HG03103 (cell line): ENCODE measurements around the gene LIMCH1.
"Not testable (repeated sequence)": the region's sequence is repeated elsewhere in the genome, so short reads cannot be mapped to it uniquely, and the experiment has no call there.

ENCODE experiments used
- ATAC-seq: cut with Tn5 transposase; IDR thresholded peaks from one replicate; pipeline ENCODE4 v1.9.1; 2021; ENCODE audit warnings: low read depth; ENCODE audit not compliant: unreplicated experiment

LIMCH1 gene

GRCh38 chr4:41635441-41635840 is 97.5 kb downstream of the LIMCH1 start:
- ATAC-seq = no peak

- ATAC-seq = no peak
These were observed 100.2 kb downstream of the LIMCH1 start for GRCh38 chr4:41638203-41638602.

- no peak for ATAC-seq
These were observed 100.9 kb downstream of the LIMCH1 start for GRCh38 chr4:41638866-41639265.

DNA sequence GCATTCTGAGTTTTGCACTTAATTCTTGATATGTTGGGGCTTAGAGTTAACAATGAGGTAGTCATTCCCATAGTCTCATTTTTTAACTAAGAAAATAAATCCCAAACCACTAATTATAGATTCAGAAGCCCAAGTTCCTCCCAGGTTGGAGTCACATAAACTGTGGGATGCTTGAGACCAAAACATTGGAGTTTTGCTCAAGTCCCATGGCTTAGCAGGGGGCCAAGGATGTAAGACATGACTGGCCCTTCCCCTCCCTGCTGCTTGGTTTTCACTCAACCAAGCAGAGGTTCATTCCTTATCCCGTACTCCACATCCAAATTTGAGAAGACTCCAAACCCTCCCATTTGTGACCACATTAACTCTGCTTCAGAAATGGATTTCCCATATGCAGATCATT is 101.3 kb downstream of the LIMCH1 start:
- ATAC-seq = no peak

GRCh38 chr4:41640906-41641305 is 102.9 kb downstream of the LIMCH1 start:
- ATAC-seq = no peak

DNA sequence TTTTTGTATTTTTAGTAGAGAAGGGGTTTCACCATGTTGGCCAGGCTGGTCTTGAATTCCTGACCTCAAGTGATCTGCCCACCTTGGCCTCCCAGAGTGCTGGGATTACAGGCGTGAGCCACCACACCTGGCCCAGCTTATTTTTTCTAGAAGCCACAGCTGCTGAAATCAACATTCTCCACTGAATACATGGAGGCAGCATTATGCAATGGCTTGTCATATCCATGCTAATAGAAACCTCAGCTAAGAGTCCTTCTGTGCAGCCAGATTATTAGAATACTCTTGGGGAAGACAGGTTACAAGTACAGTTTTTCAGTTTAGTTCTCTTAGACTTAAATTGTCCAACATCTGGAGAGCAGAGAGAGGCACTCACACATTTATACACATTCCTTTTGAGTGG is 104.8 kb downstream of the LIMCH1 start:
- not testable (repeated sequence) for ATAC-seq

- no peak for ATAC-seq
These were observed 105.4 kb downstream of the LIMCH1 start for GRCh38 chr4:41643331-41643730.

DNA sequence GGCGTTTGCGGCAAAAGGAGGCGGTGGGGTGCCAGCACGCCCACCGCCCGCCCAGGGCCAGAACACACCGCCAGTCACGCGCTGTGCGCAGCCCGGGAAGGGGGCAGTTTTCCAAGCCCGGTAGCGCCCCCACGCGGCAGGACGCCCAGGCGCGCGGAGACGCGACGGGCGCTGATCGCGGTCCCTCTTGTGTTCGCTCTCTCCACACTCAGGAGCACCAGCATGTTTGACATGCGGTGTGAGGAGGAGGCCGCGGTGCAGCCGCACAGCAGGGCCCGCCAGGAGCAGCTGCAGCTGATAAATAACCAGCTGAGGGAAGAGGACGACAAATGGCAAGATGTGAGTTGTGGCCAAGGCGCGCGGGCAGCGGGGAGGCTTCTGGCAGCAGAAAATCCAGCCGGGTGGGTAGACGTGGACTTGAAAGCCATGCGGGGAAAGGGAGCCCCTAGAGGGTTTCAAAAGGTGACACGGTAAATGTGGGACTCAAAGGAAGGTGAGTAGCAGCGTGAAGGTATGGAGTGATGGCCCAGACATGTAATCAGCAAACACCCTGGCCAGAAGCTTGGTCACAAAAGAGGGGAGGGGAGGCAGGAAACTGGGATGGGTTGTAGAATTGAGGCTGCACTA is 106.4 kb downstream of the LIMCH1 start:
- ATAC-seq = no peak

- ATAC-seq = no peak
These were observed 106.9 kb downstream of the LIMCH1 start for GRCh38 chr4:41644915-41645295.

GRCh38 chr4:41645728-41646390 is 107.9 kb downstream of the LIMCH1 start:
- ATAC-seq = no peak

GRCh38 chr4:41646862-41647261 is 108.9 kb downstream of the LIMCH1 start:
- ATAC-seq = no peak

DNA sequence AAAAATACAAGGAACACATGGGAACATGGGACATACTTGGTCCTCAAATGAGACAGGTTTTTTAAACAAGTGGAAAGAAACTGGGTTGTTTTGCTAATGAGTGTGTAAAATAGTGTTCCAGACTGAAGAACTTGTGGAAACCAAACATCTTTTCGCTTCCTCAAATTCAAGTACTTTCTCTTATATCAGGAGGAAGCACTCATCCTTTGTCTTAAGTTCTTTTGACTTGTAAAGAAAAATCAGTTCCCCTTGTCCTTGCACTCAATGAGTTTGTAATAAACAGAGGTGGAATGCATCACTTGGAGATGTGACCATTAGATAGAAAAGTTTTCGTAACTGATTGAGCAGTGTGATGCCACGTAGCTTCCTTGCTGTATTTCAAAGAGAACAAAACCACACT is 109.4 kb downstream of the LIMCH1 start:
- no peak for ATAC-seq

- ATAC-seq = not testable (repeated sequence)
These were observed 113.2 kb downstream of the LIMCH1 start for GRCh38 chr4:41651150-41651549.

DNA sequence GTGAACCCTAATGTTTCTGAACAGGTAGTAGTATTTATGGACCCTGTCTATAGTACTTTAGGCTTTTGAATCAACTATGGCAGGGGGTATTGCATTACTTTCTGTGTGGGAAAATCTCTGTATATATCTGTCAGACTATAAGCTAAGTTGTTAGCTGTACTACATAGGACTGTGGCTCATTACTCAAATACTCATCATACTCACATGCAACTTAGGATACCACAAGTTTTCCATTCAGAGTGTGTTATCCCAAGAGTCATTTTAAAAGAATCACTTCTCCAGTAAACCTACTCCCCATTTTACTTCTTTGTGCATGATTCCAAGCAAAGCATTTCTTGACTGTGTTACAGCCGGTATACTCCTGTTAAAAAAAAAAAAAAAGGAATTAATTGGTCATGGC is 115.0 kb downstream of the LIMCH1 start:
- no peak for ATAC-seq

GRCh38 chr4:41653523-41653922 is 115.6 kb downstream of the LIMCH1 start:
- no peak for ATAC-seq

GRCh38 chr4:41655177-41655576 is 117.2 kb downstream of the LIMCH1 start:
- no peak for ATAC-seq

GRCh38 chr4:41656106-41656505 is 118.1 kb downstream of the LIMCH1 start:
- ATAC-seq = no peak

- no peak for ATAC-seq
These were observed 118.9 kb downstream of the LIMCH1 start for GRCh38 chr4:41656572-41657520.

- no peak for ATAC-seq
These were observed 119.6 kb downstream of the LIMCH1 start for GRCh38 chr4:41657561-41657960.

DNA sequence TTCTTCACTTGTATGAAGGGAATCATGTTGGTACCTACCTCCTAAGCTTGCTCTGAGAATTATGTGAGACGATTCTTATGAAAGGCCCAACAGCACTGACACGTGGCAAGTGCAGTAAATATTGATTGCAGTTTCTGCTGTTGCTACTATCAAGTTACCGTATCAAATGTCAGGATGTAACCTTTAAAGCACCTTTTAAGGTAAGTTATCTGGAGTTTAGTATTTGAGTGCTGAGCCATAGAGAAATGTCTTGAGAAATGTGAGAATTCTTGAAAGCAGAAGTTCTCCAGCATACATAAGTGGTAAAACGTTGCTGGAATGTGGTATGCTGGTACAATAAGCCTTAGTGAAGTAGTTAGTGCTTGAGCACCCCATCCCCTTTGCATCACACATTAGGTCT is 120.2 kb downstream of the LIMCH1 start:
- no peak for ATAC-seq

DNA sequence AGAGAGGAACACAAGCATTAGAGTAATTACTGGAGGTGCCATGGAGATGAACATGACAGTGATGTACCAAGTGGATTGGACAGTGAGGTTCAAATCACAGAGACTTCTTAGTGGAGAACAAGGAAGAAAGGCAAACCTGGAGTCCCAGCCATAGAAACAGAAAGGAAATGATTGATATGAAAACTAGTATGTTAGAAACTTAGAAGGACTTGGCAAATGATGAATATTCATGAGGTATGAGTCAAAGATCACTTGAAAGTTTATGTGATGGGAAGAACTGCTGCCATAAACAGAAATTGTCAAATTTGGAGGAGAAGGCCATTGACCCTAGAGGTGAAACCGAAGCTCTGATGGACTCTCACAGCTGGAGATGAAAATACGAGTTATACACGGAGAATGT is 122.4 kb downstream of the LIMCH1 start:
- ATAC-seq = no peak
